ENCODE data around the gene POLR2C. TPM values are rescaled to one million over a fixed set of nuclear protein-coding genes. Genes with fewer than 3 reads are reported as not detected.
A peak's percentile ranks its signal among the peaks of the same experiment; 100 is the strongest.
"Not testable (repeated sequence)": the region's sequence is repeated elsewhere in the genome, so short reads cannot be mapped to it uniquely, and the experiment has no call there.

The POLR2C gene
- total RNA-seq, 1 donor from 2014 or later: 47.6 TPM

GRCh38 chr16:57493767-57494166 lies 31.3 kb downstream of the POLR2C start:
- Histone ChIP-seq H3K4me3 (no peak overlapping the region), H3K4me1 (no peaks in the 10 kb centered on the region), H3K36me3 (no peaks in the 10 kb centered on the region), H3K27me3 (ENCODE audit: low read depth) (no peaks in the 10 kb centered on the region), H3K9me3 (replicated peaks) (no peaks in the 10 kb centered on the region), H3K27ac (replicated peaks) (no peak overlapping the region)
- TF ChIP-seq, protein P1, sequence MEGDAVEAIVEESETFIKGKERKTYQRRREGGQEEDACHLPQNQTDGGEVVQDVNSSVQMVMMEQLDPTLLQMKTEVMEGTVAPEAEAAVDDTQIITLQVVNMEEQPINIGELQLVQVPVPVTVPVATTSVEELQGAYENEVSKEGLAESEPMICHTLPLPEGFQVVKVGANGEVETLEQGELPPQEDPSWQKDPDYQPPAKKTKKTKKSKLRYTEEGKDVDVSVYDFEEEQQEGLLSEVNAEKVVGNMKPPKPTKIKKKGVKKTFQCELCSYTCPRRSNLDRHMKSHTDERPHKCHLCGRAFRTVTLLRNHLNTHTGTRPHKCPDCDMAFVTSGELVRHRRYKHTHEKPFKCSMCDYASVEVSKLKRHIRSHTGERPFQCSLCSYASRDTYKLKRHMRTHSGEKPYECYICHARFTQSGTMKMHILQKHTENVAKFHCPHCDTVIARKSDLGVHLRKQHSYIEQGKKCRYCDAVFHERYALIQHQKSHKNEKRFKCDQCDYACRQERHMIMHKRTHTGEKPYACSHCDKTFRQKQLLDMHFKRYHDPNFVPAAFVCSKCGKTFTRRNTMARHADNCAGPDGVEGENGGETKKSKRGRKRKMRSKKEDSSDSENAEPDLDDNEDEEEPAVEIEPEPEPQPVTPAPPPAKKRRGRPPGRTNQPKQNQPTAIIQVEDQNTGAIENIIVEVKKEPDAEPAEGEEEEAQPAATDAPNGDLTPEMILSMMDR (IDR thresholded peaks at IDR 0.05; ENCODE audit: borderline replicate concordance): no peak
- DNase-seq: no peak
- intact Hi-C loops (cut with micrococcal nuclease): no loop called here

GRCh38 chr16:57497121-57497520 lies 34.6 kb downstream of the POLR2C start:
- Histone ChIP-seq H3K27ac (replicated peaks) (no peak overlapping the region), H3K9me3 (replicated peaks) (no peaks in the 10 kb centered on the region), H3K27me3 (ENCODE audit: low read depth) (no peaks in the 10 kb centered on the region), H3K4me3 (no peak overlapping the region), H3K36me3 (no peaks in the 10 kb centered on the region), H3K4me1 (no peaks in the 10 kb centered on the region)
- intact Hi-C loops (cut with micrococcal nuclease): no loop called here
- TF ChIP-seq, protein P1 (IDR thresholded peaks at IDR 0.05; ENCODE audit: borderline replicate concordance): no peak
- DNase-seq: peak; percentile 1

DNA sequence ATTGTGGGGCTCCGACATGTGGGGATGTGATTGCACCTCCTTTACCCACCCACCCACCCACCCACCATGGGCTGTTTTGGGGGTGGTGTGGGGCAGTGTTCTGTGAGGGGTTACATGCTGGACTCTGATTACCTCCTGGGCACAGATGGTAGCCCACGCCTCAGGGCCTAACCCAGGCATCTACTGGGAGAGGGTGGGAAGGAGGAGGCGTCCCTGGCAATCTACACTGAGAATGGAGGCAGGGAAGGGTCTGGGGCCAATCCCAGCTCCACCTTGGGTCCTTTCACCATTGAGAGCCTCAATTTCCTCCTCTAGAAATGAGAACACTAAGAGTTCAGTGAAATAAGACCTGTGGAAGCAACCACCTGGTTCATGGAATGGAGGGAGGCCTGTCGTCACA lies 35.6 kb downstream of the POLR2C start:
- no peaks in the 10 kb centered on the region for H3K27me3 ChIP-seq (ENCODE audit: low read depth)
- H3K4me3 ChIP-seq: no peak overlapping the region
- no peaks in the 10 kb centered on the region for H3K4me1 ChIP-seq
- H3K27ac ChIP-seq (replicated peaks): no peak overlapping the region
- TF ChIP-seq, protein P1 (IDR thresholded peaks at IDR 0.05; ENCODE audit: borderline replicate concordance): no peak
- DNase-seq: no peak
- H3K9me3 ChIP-seq (replicated peaks): no peaks in the 10 kb centered on the region
- H3K36me3 ChIP-seq: no peaks in the 10 kb centered on the region
- intact Hi-C loops (cut with micrococcal nuclease): no loop called here

GRCh38 chr16:57499941-57500340 lies 37.5 kb downstream of the POLR2C start:
- H3K4me3 ChIP-seq; H3K4me1 ChIP-seq; H3K27ac ChIP-seq (replicated peaks); H3K36me3 ChIP-seq; H3K27me3 ChIP-seq (ENCODE audit: low read depth); intact Hi-C loops (cut with micrococcal nuclease); H3K9me3 ChIP-seq (replicated peaks): not testable (repeated sequence)
- DNase-seq: peak; percentile 7

- Histone ChIP-seq H3K4me3 (no peak overlapping the region), H3K9me3 (replicated peaks) (no peaks in the 10 kb centered on the region), H3K4me1 (no peaks in the 10 kb centered on the region), H3K36me3 (no peaks in the 10 kb centered on the region), H3K27ac (replicated peaks) (no peak overlapping the region), H3K27me3 (ENCODE audit: low read depth) (no peaks in the 10 kb centered on the region)
- TF ChIP-seq, protein P1 (IDR thresholded peaks at IDR 0.05; ENCODE audit: borderline replicate concordance): no peak
- intact Hi-C loops (cut with micrococcal nuclease): no loop called here
- DNase-seq: peak; percentile 8
Observed at GRCh38 chr16:57500578-57501111, 38.2 kb downstream of the POLR2C start.

DNA sequence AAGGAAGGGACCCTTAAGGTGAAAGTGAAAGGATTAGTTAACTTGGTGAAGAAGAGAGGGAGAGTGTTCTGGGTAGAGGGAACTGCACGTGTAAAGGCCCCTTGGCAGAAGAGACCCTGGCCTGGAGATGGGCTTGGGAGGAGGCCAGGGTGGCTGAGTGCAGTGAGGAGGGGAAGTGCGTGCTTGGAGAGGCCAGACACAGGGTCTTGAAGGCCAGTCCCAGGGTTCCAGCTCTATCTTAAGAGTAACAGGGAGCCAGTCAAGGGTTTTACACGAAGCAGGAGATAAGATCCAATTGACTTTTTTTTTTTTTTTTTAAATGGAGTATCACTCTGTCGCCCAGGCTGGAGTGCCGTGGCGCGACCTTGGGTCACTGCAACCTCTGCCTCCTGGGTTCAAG lies 39.0 kb downstream of the POLR2C start:
- Histone ChIP-seq H3K4me3 (no peak overlapping the region), H3K27me3 (ENCODE audit: low read depth) (no peaks in the 10 kb centered on the region), H3K4me1 (no peaks in the 10 kb centered on the region), H3K27ac (replicated peaks) (no peak overlapping the region), H3K9me3 (replicated peaks) (no peaks in the 10 kb centered on the region), H3K36me3 (no peaks in the 10 kb centered on the region)
- DNase-seq: no peak
- TF ChIP-seq, protein P1 (IDR thresholded peaks at IDR 0.05; ENCODE audit: borderline replicate concordance): no peak
- intact Hi-C loops (cut with micrococcal nuclease): no loop called here

Measured in left ventricle myocardium inferior (tissue), 1 donor.